ENCODE data around the gene MAP4K2.
"Not testable (repeated sequence)": the region's sequence is repeated elsewhere in the genome, so short reads cannot be mapped to it uniquely, and the experiment has no call there.

DNA sequence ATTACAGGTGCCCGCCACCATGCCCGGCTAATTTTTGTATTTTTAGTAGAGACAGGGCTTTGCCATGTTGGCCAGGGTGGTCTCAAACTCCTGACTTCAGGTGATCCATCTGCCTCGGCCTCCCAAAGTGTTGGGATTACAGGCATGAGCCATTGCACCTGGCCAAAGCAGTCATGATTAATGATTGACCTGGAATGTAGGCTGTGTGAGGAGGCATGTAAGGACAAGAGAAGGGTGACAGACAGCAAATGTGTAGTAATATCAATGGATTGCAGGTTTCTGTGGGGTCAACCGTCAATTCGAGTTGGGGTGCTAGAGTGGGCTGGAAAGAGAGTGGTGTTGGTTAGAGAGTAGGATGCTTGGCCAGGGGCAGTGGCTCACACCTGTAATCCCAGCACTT is 12.4 kb upstream of the MAP4K2 start:
- TF ChIP-seq, protein P1, sequence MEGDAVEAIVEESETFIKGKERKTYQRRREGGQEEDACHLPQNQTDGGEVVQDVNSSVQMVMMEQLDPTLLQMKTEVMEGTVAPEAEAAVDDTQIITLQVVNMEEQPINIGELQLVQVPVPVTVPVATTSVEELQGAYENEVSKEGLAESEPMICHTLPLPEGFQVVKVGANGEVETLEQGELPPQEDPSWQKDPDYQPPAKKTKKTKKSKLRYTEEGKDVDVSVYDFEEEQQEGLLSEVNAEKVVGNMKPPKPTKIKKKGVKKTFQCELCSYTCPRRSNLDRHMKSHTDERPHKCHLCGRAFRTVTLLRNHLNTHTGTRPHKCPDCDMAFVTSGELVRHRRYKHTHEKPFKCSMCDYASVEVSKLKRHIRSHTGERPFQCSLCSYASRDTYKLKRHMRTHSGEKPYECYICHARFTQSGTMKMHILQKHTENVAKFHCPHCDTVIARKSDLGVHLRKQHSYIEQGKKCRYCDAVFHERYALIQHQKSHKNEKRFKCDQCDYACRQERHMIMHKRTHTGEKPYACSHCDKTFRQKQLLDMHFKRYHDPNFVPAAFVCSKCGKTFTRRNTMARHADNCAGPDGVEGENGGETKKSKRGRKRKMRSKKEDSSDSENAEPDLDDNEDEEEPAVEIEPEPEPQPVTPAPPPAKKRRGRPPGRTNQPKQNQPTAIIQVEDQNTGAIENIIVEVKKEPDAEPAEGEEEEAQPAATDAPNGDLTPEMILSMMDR (IDR thresholded peaks at IDR 0.05; ENCODE audit: low read length), result not testable (repeated sequence)
- TF ChIP-seq EZH2 (optimal IDR thresholded peaks at IDR 0.05; ENCODE audit: low read depth, low read length), result not testable (repeated sequence)

Measured in MM.1S (cell line).